Spleen (tissue), 7 donors: ENCODE measurements around the gene GSDME.

Experiments
- POLR2AphosphoS5 ChIP-seq, 3 donors: sonication (generic); formaldehyde crosslinking; IDR thresholded peaks; one replicate each; pipeline ENCODE4 v1.5.1; 2017; ENCODE audit warnings: antibody characterized with exemption in 3 of 3
- TF ChIP-seq, protein P1 (sequence below), 11 experiments: fragments of 200-600 bp in 7 of 11; fragments of 450-650 bp in 4 of 11; sonication (generic) in 4 of 11; IDR thresholded peaks in 8 of 11; conservative IDR thresholded peaks in 3 of 11; 1 replicate in 7 of 11; 2 replicates in 4 of 11; pipeline versions ENCODE4 v1.4.0 to v1.8.0; 2016 to 2021; ENCODE audit warnings: antibody characterized with exemption in 11 of 11, inconsistent platforms in 4 of 11, mild to moderate bottlenecking in 1 of 11
- donor health status: DM: no; HTN: no; CAD: no; lungs with moderate emphysema.
- donor health status: DM: no; HTN: no; CAD: no.
- donor health status: DM: no; HTN: no; CAD: no.

DNA sequence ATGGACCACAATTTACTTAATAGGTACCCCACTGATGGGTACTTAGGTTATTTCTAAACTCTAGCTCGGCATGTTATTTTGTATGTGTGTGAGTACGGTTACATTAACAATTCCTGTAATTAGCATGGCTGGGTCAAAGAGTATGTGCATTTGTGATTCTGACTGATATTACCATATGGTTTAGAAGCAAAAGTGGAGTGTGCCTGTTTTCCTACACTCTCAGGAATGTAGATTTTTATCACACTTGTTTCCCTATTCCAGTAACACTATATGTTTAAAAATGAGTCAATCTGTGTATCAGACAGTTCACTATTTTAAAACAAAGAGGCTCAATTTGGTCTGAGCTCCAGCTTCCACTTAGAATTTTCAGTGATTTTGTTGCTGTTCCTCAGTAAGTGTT lies 44.6 kb upstream of the GSDME start:
- TF ChIP-seq, protein P1, sequence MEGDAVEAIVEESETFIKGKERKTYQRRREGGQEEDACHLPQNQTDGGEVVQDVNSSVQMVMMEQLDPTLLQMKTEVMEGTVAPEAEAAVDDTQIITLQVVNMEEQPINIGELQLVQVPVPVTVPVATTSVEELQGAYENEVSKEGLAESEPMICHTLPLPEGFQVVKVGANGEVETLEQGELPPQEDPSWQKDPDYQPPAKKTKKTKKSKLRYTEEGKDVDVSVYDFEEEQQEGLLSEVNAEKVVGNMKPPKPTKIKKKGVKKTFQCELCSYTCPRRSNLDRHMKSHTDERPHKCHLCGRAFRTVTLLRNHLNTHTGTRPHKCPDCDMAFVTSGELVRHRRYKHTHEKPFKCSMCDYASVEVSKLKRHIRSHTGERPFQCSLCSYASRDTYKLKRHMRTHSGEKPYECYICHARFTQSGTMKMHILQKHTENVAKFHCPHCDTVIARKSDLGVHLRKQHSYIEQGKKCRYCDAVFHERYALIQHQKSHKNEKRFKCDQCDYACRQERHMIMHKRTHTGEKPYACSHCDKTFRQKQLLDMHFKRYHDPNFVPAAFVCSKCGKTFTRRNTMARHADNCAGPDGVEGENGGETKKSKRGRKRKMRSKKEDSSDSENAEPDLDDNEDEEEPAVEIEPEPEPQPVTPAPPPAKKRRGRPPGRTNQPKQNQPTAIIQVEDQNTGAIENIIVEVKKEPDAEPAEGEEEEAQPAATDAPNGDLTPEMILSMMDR (IDR thresholded peaks at IDR 0.05 in 8 of 11, conservative IDR thresholded peaks at IDR 0.05 in 3 of 11): no peak
- TF ChIP-seq POLR2AphosphoS5 (IDR thresholded peaks at IDR 0.05): no peak
